Measurements from ENCODE around the gene ADGRD1. TPM values are rescaled to one million over a fixed set of nuclear protein-coding genes. Genes with fewer than 3 reads are reported as not detected.

The ADGRD1 gene
- total RNA-seq, 2 donors from 2014 or later, result 21.3 to 37.0 TPM

- TF ChIP-seq CTCF (IDR thresholded peaks at IDR 0.05), result no peak
- Histone ChIP-seq H3K27me3 (replicated peaks; ENCODE audit: insufficient read depth) (no peaks in the 10 kb centered on the region), H3K27ac (no peak overlapping the region), H3K9me3 (no peaks in the 10 kb centered on the region), H3K4me1 (ENCODE audit: control insufficient read depth in 1 of 2, low read depth in 2 of 2) (peaks cover 6 to 7% of the 10 kb centered on the region in 2 donors), H3K36me3 (no peaks in the 10 kb centered on the region), H3K4me3 (no peak overlapping the region)
- ATAC-seq (ENCODE audit: insufficient number of reproducible peaks, low FRiP score, low read depth), result no peak
- no peak for DNase-seq (ENCODE audit: low spot score)
Observed at GRCh38 chr12:131129839-131130238, 176.1 kb downstream of the ADGRD1 start.

GRCh38 chr12:131130311-131130911 is 176.7 kb downstream of the ADGRD1 start:
- Histone ChIP-seq H3K27me3 (replicated peaks; ENCODE audit: insufficient read depth) (no peaks in the 10 kb centered on the region), H3K27ac (no peak overlapping the region), H3K4me1 (ENCODE audit: control insufficient read depth in 1 of 2, low read depth in 2 of 2) (peaks cover 6 to 7% of the 10 kb centered on the region in 2 donors), H3K9me3 (no peaks in the 10 kb centered on the region), H3K4me3 (no peak overlapping the region), H3K36me3 (no peaks in the 10 kb centered on the region)
- DNase-seq (ENCODE audit: low spot score) (no peak), ATAC-seq (ENCODE audit: insufficient number of reproducible peaks, low FRiP score, low read depth) (no peak)
- no peak for TF ChIP-seq CTCF (IDR thresholded peaks at IDR 0.05)

DNA sequence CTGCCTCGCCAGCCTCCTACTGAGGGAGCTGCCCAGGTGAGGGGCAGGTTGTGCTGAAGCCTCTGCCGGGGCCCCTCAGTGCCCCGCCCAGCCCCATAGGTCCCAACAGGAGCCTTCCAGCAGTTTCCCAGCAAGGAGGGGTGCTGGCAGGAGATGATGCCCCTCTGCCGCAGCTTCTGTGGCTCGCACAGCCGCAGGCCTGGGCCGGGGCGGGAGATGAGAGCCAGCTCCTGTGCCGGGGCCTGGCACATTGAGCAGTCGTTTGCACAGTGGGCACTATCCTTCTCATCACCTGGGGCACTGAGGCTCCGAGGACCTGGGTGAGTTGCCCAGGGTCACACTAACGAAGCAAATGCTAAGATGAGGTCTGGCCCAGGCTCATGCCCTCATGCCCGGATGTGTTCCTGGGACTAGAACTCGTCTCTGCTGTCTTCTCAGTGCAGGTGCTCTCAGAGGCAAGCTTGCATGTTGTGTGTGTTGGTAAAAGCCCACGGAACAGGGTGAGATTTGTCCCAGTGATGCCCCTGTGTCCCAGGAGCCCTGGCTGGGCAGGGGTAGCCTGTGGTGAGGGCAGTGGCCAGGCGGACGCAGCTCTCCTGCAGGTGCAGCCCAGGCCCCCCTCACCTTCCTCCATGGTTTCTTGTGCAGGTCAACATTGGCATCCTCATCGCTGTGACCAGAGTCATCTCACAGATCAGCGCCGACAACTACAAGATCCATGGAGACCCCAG is 177.5 kb downstream of the ADGRD1 start:
- H3K27ac ChIP-seq, result no peak overlapping the region
- no peak for DNase-seq (ENCODE audit: low spot score)

GRCh38 chr12:131131808-131132117 is 178.1 kb downstream of the ADGRD1 start:
- DNase-seq (ENCODE audit: low spot score), result no peak
- no peak for TF ChIP-seq CTCF (IDR thresholded peaks at IDR 0.05)
- H3K9me3 ChIP-seq, result no peaks in the 10 kb centered on the region
- no peak overlapping the region for H3K4me3 ChIP-seq
- no peak for ATAC-seq (ENCODE audit: insufficient number of reproducible peaks, low FRiP score, low read depth)
- no peaks in the 10 kb centered on the region for H3K36me3 ChIP-seq
- no peak overlapping the region for H3K27ac ChIP-seq
- no peaks in the 10 kb centered on the region for H3K27me3 ChIP-seq (replicated peaks; ENCODE audit: insufficient read depth)
- H3K4me1 ChIP-seq (ENCODE audit: control insufficient read depth in 1 of 2, low read depth in 2 of 2), result peaks cover 6 to 7% of the 10 kb centered on the region in 2 donors

More for the DNA sequence above, 177.5 kb downstream of the ADGRD1 start:
- Histone ChIP-seq H3K4me3 (no peak overlapping the region), H3K4me1 (ENCODE audit: control insufficient read depth in 1 of 2, low read depth in 2 of 2) (peaks cover 6 to 7% of the 10 kb centered on the region in 2 donors), H3K9me3 (no peaks in the 10 kb centered on the region), H3K36me3 (no peaks in the 10 kb centered on the region), H3K27me3 (replicated peaks; ENCODE audit: insufficient read depth) (no peaks in the 10 kb centered on the region)
- ATAC-seq (ENCODE audit: insufficient number of reproducible peaks, low FRiP score, low read depth), result no peak
- TF ChIP-seq CTCF (IDR thresholded peaks at IDR 0.05), result no peak

- no peak overlapping the region for H3K27ac ChIP-seq
- no peak overlapping the region for H3K4me3 ChIP-seq
- no peaks in the 10 kb centered on the region for H3K27me3 ChIP-seq (replicated peaks; ENCODE audit: insufficient read depth)
- no peaks in the 10 kb centered on the region for H3K9me3 ChIP-seq
- TF ChIP-seq CTCF (IDR thresholded peaks at IDR 0.05), result peak; percentile 71
- ATAC-seq (ENCODE audit: insufficient number of reproducible peaks, low FRiP score, low read depth) (no peak), DNase-seq (ENCODE audit: low spot score) (no peak)
- H3K36me3 ChIP-seq, result no peaks in the 10 kb centered on the region
- peaks cover 6 to 7% of the 10 kb centered on the region in 2 donors for H3K4me1 ChIP-seq (ENCODE audit: control insufficient read depth in 1 of 2, low read depth in 2 of 2)
Observed at GRCh38 chr12:131132118-131132892, 178.6 kb downstream of the ADGRD1 start.
